Thoracic aorta (tissue), 2 donors: ENCODE results near the gene MYH13. TPM values are rescaled to one million over a fixed set of nuclear protein-coding genes. Genes with fewer than 3 reads are reported as not detected.

Source experiments
- ATAC-seq: fragments of 150-250 bp; one replicate; pipeline ENCODE4 v1.8.0; 2017; ENCODE audit warnings: low read depth; ENCODE audit not compliant: insufficient number of reproducible peaks, low FRiP score
- DNase-seq: peaks from one replicate; pipeline ENCODE4 v3.0.0-alpha.2; 2020; ENCODE audit warnings: low spot score
- H3K27ac ChIP-seq, 2 donors: fragments of 200-600 bp; sonication (generic); 1 replicate in 1 of 2; 2 replicates in 1 of 2; pipeline ENCODE4 v1.5.1; 2016; ENCODE audit warnings: mild to moderate bottlenecking in 2 of 2, moderate library complexity in 2 of 2
- H3K27me3 ChIP-seq: fragments of 200-600 bp; sonication (generic); replicated peaks from 2 replicates; pipeline ENCODE4 v1.6.0; 2016; ENCODE audit warnings: mild to moderate bottlenecking; ENCODE audit not compliant: insufficient read depth
- H3K36me3 ChIP-seq: fragments of 200-600 bp; sonication (generic); one replicate; pipeline ENCODE4 v1.5.1; 2016
- H3K4me1 ChIP-seq, 2 donors: fragments of 200-600 bp; sonication (generic); 1 replicate in 1 of 2; 2 replicates in 1 of 2; pipeline versions ENCODE4 v1.5.1 to v1.6.0; 2016; ENCODE audit warnings: low read depth in 2 of 2, mild to moderate bottlenecking in 1 of 2; ENCODE audit not compliant: control insufficient read depth in 1 of 2
- H3K4me3 ChIP-seq: fragments of 200-600 bp; sonication (generic); 2 replicates; pipeline ENCODE4 v1.5.1; 2016; ENCODE audit warnings: mild to moderate bottlenecking
- H3K9me3 ChIP-seq: fragments of 200-600 bp; sonication (generic); 2 replicates; pipeline ENCODE4 v1.5.1; 2016
- total RNA-seq, 2 donors: library from RNA; depleted of rRNA; stranded (reverse); fragments of >200 nt; gene quantifications; one replicate each; pipeline versions ENCODE4 v1.1.0 to v1.2.3, GENCODE V29; 2016
- TF ChIP-seq, protein P1 (sequence below): fragments of 200-600 bp; sonication (generic); IDR thresholded peaks from one replicate; pipeline ENCODE4 v1.5.1; 2019; ENCODE audit warnings: antibody characterized with exemption

Gene MYH13
- total RNA-seq, 2 donors from 2014 or later = not detected

DNA sequence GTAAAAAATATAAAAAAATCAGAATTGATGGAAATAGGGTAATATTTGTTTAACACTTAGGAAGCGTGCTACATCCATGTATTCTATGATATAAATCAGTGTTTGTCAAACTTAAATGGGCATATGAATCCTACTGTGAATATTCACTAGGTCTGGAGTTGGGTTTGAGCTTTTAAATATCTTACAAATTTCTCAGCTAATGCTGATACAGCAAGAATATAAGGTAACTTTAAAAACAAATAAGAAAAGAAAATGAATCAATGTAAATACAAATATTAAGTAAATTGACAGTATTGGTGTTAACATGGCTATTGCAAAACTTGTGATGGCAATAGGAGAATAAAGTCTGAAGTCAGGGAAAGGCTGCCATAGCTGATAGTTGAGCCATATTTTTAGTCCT lies 3.6 kb downstream of the MYH13 start:
- Histone ChIP-seq H3K27ac (no peak overlapping the region), H3K4me3 (no peak overlapping the region), H3K27me3 (no peaks in the 10 kb centered on the region), H3K4me1 (no peaks in the 10 kb centered on the region), H3K9me3 (no peaks in the 10 kb centered on the region), H3K36me3 (no peaks in the 10 kb centered on the region)
- ATAC-seq (no peak), DNase-seq (no peak)
- TF ChIP-seq, protein P1, sequence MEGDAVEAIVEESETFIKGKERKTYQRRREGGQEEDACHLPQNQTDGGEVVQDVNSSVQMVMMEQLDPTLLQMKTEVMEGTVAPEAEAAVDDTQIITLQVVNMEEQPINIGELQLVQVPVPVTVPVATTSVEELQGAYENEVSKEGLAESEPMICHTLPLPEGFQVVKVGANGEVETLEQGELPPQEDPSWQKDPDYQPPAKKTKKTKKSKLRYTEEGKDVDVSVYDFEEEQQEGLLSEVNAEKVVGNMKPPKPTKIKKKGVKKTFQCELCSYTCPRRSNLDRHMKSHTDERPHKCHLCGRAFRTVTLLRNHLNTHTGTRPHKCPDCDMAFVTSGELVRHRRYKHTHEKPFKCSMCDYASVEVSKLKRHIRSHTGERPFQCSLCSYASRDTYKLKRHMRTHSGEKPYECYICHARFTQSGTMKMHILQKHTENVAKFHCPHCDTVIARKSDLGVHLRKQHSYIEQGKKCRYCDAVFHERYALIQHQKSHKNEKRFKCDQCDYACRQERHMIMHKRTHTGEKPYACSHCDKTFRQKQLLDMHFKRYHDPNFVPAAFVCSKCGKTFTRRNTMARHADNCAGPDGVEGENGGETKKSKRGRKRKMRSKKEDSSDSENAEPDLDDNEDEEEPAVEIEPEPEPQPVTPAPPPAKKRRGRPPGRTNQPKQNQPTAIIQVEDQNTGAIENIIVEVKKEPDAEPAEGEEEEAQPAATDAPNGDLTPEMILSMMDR = no peak

DNA sequence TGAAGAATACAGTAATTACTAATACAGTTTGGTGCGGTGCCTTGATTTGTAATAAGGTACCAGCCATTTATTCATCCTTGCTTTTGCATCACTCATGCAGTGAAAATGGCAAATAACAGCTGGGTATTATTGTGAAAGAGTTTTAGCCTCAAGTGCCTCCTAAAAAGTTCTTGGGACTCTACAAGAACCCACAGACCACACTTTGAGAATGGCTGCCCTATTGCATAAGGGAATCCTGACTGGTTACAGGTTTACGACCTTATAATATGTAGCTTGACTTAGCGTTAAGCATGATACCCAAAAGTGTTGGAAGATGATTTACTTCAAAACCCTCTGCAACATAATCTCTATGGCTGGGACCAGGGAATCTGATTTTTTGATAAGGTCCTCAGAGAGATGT lies 4.2 kb downstream of the MYH13 start:
- Histone ChIP-seq H3K27me3 (no peaks in the 10 kb centered on the region), H3K36me3 (no peaks in the 10 kb centered on the region), H3K9me3 (no peaks in the 10 kb centered on the region), H3K4me3 (no peak overlapping the region), H3K27ac (no peak overlapping the region), H3K4me1 (no peaks in the 10 kb centered on the region)
- TF ChIP-seq, protein P1 = no peak
- DNase-seq = no peak
- no peak for ATAC-seq

DNA sequence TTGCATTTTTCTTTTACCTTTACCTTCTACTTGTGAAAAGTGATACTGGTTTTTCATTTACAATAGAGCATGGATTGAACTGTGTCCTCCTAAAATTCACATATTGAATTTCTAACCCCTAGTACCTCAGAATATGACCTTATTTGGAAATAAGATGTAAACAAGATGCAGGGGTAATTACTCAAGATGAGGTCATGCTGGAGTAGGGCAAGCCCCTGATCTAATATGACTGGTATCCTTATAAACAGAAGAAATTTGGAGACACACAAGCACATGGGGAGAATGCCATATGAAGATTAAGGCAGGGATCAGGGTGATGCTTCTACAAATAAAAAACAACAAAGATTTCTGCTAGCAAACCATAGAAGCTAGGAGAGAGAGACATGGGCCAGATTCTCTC lies 12.2 kb downstream of the MYH13 start:
- H3K27me3 ChIP-seq = no peaks in the 10 kb centered on the region

DNA sequence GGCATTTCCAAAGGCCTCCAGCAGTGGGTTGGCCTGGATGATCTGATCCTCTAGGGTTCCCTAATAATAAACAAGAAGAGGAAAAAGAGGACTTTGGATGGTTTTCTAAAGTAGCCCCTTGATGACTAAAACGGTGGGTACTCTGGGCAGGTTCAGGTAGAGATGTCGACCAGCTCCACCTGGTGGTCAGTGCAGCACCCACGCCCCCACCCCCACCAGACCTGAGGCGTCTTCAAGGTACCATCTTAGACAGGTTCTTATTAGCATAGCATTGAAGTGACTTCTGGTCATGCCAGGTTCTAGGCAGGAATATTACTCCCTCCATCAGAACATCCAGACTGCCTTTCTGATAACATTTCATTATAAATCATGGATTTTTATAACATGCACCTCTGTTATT lies 15.0 kb downstream of the MYH13 start:
- DNase-seq (no peak), ATAC-seq (no peak)
- Histone ChIP-seq H3K27ac (no peak overlapping the region), H3K4me3 (no peak overlapping the region), H3K27me3 (no peaks in the 10 kb centered on the region), H3K36me3 (no peaks in the 10 kb centered on the region), H3K9me3 (no peaks in the 10 kb centered on the region), H3K4me1 (no peaks in the 10 kb centered on the region)
- TF ChIP-seq, protein P1 = peak; percentile 18

More for the DNA sequence above, 12.2 kb downstream of the MYH13 start:
- Histone ChIP-seq H3K9me3 (no peaks in the 10 kb centered on the region), H3K4me3 (no peak overlapping the region), H3K4me1 (no peaks in the 10 kb centered on the region), H3K36me3 (no peaks in the 10 kb centered on the region), H3K27ac (no peak overlapping the region)
- TF ChIP-seq, protein P1 = no peak
- DNase-seq (no peak), ATAC-seq (no peak)

DNA sequence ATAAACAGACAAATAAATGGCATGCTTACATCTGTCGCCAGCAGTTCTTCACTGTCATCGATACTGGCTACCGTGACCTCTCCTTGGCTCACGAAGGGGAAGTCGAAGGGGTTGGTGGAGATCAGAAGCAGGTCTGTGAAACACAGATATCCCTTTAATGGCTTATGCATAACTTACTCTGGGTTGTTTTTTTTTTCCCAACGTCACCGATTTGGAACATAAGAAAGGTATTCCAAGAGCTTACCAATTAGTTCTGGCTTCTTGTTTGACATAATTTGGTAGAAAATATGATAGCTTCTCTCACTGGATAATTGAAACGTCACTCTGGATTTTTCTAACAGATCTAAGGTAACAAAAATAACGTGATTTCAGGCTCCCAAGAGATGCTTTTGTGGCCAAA lies 18.2 kb downstream of the MYH13 start:
- Histone ChIP-seq H3K4me3 (no peak overlapping the region), H3K4me1 (no peaks in the 10 kb centered on the region), H3K9me3 (no peaks in the 10 kb centered on the region), H3K27ac (no peak overlapping the region), H3K36me3 (no peaks in the 10 kb centered on the region), H3K27me3 (no peaks in the 10 kb centered on the region)
- DNase-seq (no peak), ATAC-seq (no peak)
- TF ChIP-seq, protein P1 = no peak
